Testis (tissue), 3 donors: Measurements from ENCODE around the gene NCKAP5. TPM values are rescaled to one million over a fixed set of nuclear protein-coding genes. Genes with fewer than 3 reads are reported as not detected.
A peak's percentile ranks its signal among the peaks of the same experiment; 100 is the strongest.

ENCODE experiments used
- DNase-seq: peaks from one replicate; pipeline ENCODE4 v3.0.0-alpha.2; 2019
- H3K27ac ChIP-seq, 2 donors: fragments of 200-600 bp; sonication (generic); one replicate each; pipeline ENCODE4 v1.5.1; 2019
- H3K27me3 ChIP-seq: fragments of 200-600 bp; sonication (generic); one replicate; pipeline ENCODE4 v1.5.1; 2019
- H3K36me3 ChIP-seq: fragments of 200-600 bp; sonication (generic); one replicate; pipeline ENCODE4 v1.5.1; 2017; ENCODE audit warnings: low read depth; ENCODE audit errors: missing control alignments
- H3K4me1 ChIP-seq: fragments of 200-600 bp; sonication (generic); one replicate; pipeline ENCODE4 v1.5.1; 2019
- H3K4me3 ChIP-seq, 2 donors: fragments of 200-600 bp; sonication (generic); one replicate each; pipeline ENCODE4 v1.5.1; 2017 to 2019
- H3K9me3 ChIP-seq: fragments of 200-600 bp; sonication (generic); one replicate; pipeline ENCODE4 v1.5.1; 2017
- CTCF ChIP-seq, 3 experiments: fragments of 450-650 bp in 2 of 3; fragments of 200-600 bp in 1 of 3; sonication (generic) in 1 of 3; IDR thresholded peaks; one replicate each; pipeline ENCODE4 v1.5.1; 2016 to 2019; ENCODE audit warnings: antibody characterized with exemption in 3 of 3, mild to moderate bottlenecking in 2 of 3, moderate library complexity in 1 of 3
- POLR2A ChIP-seq: fragments of 450-650 bp; IDR thresholded peaks from one replicate; pipeline ENCODE4 v1.6.1; 2017; ENCODE audit warnings: antibody characterized with exemption, mild to moderate bottlenecking, moderate library complexity
- WGBS, 2 donors: methylation state at CpG; one replicate each; pipeline ENCODE4 v1.1.5; 2018; 5-methylcytosine and 5-hydroxymethylcytosine counted together
- intact Hi-C: fragments of 100-400 bp; cut with DNase I; formaldehyde crosslinking; loops from one replicate; pipeline ENCODE4 v1.15.1; 2023; ENCODE audit warnings: low total_unique reads
- polyA plus RNA-seq: library from polyadenylated mRNA; stranded (reverse); fragments of 350-450 nt; fragmentation: Illumina TruSeq; extraction: RNeasy Lipid Tissue Mini Kit (QIAGEN cat#74804); gene quantifications from one replicate; pipeline ENCODE4 v1.2.3, GENCODE V29; 2014; ENCODE audit warnings: low read depth, low replicate concordance; ENCODE audit not compliant: insufficient read depth
- total RNA-seq, 2 donors: library from RNA; depleted of rRNA; stranded (reverse); fragments of >200 nt; gene quantifications; one replicate each; pipeline ENCODE4 v1.2.3, GENCODE V29; 2016

Gene NCKAP5
- total and polyA plus RNA-seq, 3 donors from 2014 or later = 3.0 to 7.6 (median 6.3) TPM

- H3K27ac ChIP-seq = no peak overlapping the region
- no peak overlapping the region for H3K4me3 ChIP-seq
- no peaks in the 10 kb centered on the region for H3K36me3 ChIP-seq
- no peaks in the 10 kb centered on the region for H3K27me3 ChIP-seq
- DNase-seq = no peak
- WGBS, 2 donors = 92 to 98% methylated on average over 4 of the region's 4 CpGs
- H3K9me3 ChIP-seq = no peaks in the 10 kb centered on the region
- intact Hi-C loops = no loop called here
- no peaks in the 10 kb centered on the region for H3K4me1 ChIP-seq
- no peak for TF ChIP-seq CTCF (IDR thresholded peaks at IDR 0.05)
- TF ChIP-seq POLR2A = no peak
These were observed 626.8 kb downstream of the NCKAP5 start for GRCh38 chr2:132941296-132942020.

GRCh38 chr2:132937629-132938028 is 630.6 kb downstream of the NCKAP5 start:
- Histone ChIP-seq H3K36me3 (no peaks in the 10 kb centered on the region), H3K27ac (no peak overlapping the region), H3K4me3 (no peak overlapping the region), H3K4me1 (no peaks in the 10 kb centered on the region), H3K9me3 (no peaks in the 10 kb centered on the region), H3K27me3 (no peaks in the 10 kb centered on the region)
- intact Hi-C loops = no loop called here
- 47 to 49% methylated on average over 2 of the region's 2 CpGs for WGBS, 2 donors
- TF ChIP-seq POLR2A (no peak), CTCF (IDR thresholded peaks at IDR 0.05) (no peak)
- no peak for DNase-seq

- Histone ChIP-seq H3K27me3 (no peaks in the 10 kb centered on the region), H3K4me1 (no peaks in the 10 kb centered on the region), H3K27ac (no peak overlapping the region), H3K4me3 (no peak overlapping the region), H3K9me3 (no peaks in the 10 kb centered on the region), H3K36me3 (no peaks in the 10 kb centered on the region)
- intact Hi-C loops = no loop called here
- WGBS, 2 donors = 85 to 93% methylated on average over 1 of the region's 1 CpG
- no peak for DNase-seq
- TF ChIP-seq POLR2A = no peak
These were observed 631.5 kb downstream of the NCKAP5 start for GRCh38 chr2:132936791-132937190.

- H3K27ac ChIP-seq = no peak overlapping the region
- no peaks in the 10 kb centered on the region for H3K4me1 ChIP-seq
- H3K4me3 ChIP-seq = no peak overlapping the region
- H3K9me3 ChIP-seq = no peaks in the 10 kb centered on the region
- intact Hi-C loops = no loop called here
- H3K27me3 ChIP-seq = no peaks in the 10 kb centered on the region
- 48 to 55% methylated on average over 1 of the region's 1 CpG for WGBS, 2 donors
- no peak for DNase-seq
- TF ChIP-seq CTCF (IDR thresholded peaks at IDR 0.05) (no peak), POLR2A (no peak)
- H3K36me3 ChIP-seq = no peaks in the 10 kb centered on the region
These were observed 632.0 kb downstream of the NCKAP5 start for GRCh38 chr2:132936261-132936660.

- intact Hi-C loops = no loop called here
- no peaks in the 10 kb centered on the region for H3K27me3 ChIP-seq
These were observed 638.5 kb downstream of the NCKAP5 start for GRCh38 chr2:132929786-132930185.

More at GRCh38 chr2:132929786-132930185, 638.5 kb downstream of the NCKAP5 start:
- Histone ChIP-seq H3K36me3 (no peaks in the 10 kb centered on the region), H3K27ac (no peak overlapping the region), H3K9me3 (no peaks in the 10 kb centered on the region), H3K4me3 (no peak overlapping the region), H3K4me1 (no peaks in the 10 kb centered on the region)
- DNase-seq = peak; percentile 30
- TF ChIP-seq POLR2A (no peak), CTCF (IDR thresholded peaks at IDR 0.05) (no peak)
- WGBS, 2 donors = 55 to 81% methylated on average over 6 of the region's 6 CpGs
